Body of pancreas (tissue), 4 donors: ENCODE measurements around the gene IGLL5.

Experiments used
- CTCF ChIP-seq, 7 experiments: fragments of 450-650 bp in 4 of 7; fragments of 200-600 bp in 3 of 7; sonication (generic) in 3 of 7; IDR thresholded peaks; one replicate each; pipeline ENCODE4 v1.5.1; 2016 to 2019; ENCODE audit warnings: antibody characterized with exemption in 7 of 7
- POLR2A ChIP-seq, 3 donors: fragments of 450-650 bp; IDR thresholded peaks; one replicate each; pipeline ENCODE4 v1.6.1; 2016; ENCODE audit warnings: antibody characterized with exemption in 3 of 3, mild to moderate bottlenecking in 2 of 3

GRCh38 chr22:22920910-22921550 lies 33.4 kb downstream of the IGLL5 start:
- TF ChIP-seq POLR2A (IDR thresholded peaks at IDR 0.05) (no peak), CTCF (IDR thresholded peaks at IDR 0.05) (no peak)
